DND-41 (cell line): ENCODE results near the gene PCDHGA9.

Experiments used
- ATAC-seq: fragments of 200-7000 bp; cut with Tn5 transposase; 3 replicates; pipeline ENCODE4 v1.9.1; 2021; ENCODE audit warnings: low read depth; ENCODE audit not compliant: insufficient read depth
- DNase-seq: peaks from one replicate; pipeline ENCODE4 v3.0.0-alpha.2; 2020
- H2AFZ ChIP-seq: 2 replicates; pipeline ENCODE4 v1.6.0; 2012; ENCODE audit warnings: low read depth, low read length
- H3K27ac ChIP-seq: 2 replicates; pipeline ENCODE4 v1.5.1; 2012; ENCODE audit warnings: low read length, inconsistent platforms
- H3K27me3 ChIP-seq: fragments of 200-600 bp; sonication (generic); 2 replicates; pipeline ENCODE4 v1.6.0; 2012; ENCODE audit warnings: low read length, mild to moderate bottlenecking, inconsistent platforms; ENCODE audit not compliant: insufficient read depth, poor library complexity
- H3K36me3 ChIP-seq: 2 replicates; pipeline ENCODE4 v1.5.1; 2012; ENCODE audit warnings: low read length, inconsistent platforms; ENCODE audit not compliant: insufficient read depth
- H3K4me1 ChIP-seq: 2 replicates; pipeline ENCODE4 v1.5.1; 2012; ENCODE audit warnings: mild to moderate bottlenecking, low read length; ENCODE audit not compliant: insufficient read depth
- H3K4me2 ChIP-seq: 2 replicates; pipeline ENCODE4 v1.6.0; 2012; ENCODE audit warnings: mild to moderate bottlenecking, moderate library complexity, low read length, inconsistent platforms; ENCODE audit not compliant: insufficient read depth
- H3K4me3 ChIP-seq, 2 experiments: fragments of 200-600 bp in 1 of 2; shearing (Covaris generic) in 1 of 2; 2 replicates each; pipeline ENCODE4 v1.5.1; 2012 to 2016; ENCODE audit warnings: inconsistent platforms in 2 of 2, low read length in 2 of 2, mild to moderate bottlenecking in 2 of 2, low read depth in 1 of 2, moderate library complexity in 1 of 2
- H3K79me2 ChIP-seq: 2 replicates; pipeline ENCODE4 v1.6.0; 2012; ENCODE audit warnings: low read length, inconsistent platforms; ENCODE audit not compliant: insufficient read depth
- H3K9ac ChIP-seq: 2 replicates; pipeline ENCODE4 v1.6.0; 2012; ENCODE audit warnings: low read depth, mild to moderate bottlenecking, inconsistent platforms, low read length, moderate library complexity
- H3K9me3 ChIP-seq: 2 replicates; pipeline ENCODE4 v1.5.1; 2012; ENCODE audit warnings: low read length, moderate library complexity, mild to moderate bottlenecking, inconsistent platforms; ENCODE audit not compliant: insufficient read depth, severe bottlenecking
- H4K20me1 ChIP-seq: 2 replicates; pipeline ENCODE4 v1.6.0; 2012; ENCODE audit warnings: low read length; ENCODE audit not compliant: insufficient read depth
- EZH2 ChIP-seq: IDR thresholded peaks from 3 replicates; pipeline ENCODE4 v1.6.1; 2012; ENCODE audit warnings: borderline replicate concordance, low read depth, mild to moderate bottlenecking, moderate library complexity, low read length, inconsistent platforms; ENCODE audit not compliant: severe bottlenecking
- TF ChIP-seq, protein P1 (sequence below): IDR thresholded peaks from 2 replicates; pipeline ENCODE4 v1.5.1; 2012; ENCODE audit warnings: borderline replicate concordance, low read length, moderate library complexity, mild to moderate bottlenecking; ENCODE audit not compliant: poor library complexity, severe bottlenecking; ENCODE audit errors: extremely low read depth

The PCDHGA9 gene

GRCh38 chr5:141402553-141403243 lies at the start of gene PCDHGA9:
PCDHGA9 (plus strand) TSS chr5:141402778; CDS start chr5:141402953, 175 bp downstream.
- no peaks in the 10 kb centered on the region for H3K27me3 ChIP-seq
- peak within 1 kb of the TSS in 1 of 2 experiments; percentile 32; a peak in 1 of 4 replicates for H3K4me3 ChIP-seq
- no peaks in the 10 kb centered on the region for H3K36me3 ChIP-seq
- no peaks in the 10 kb centered on the region for H3K4me1 ChIP-seq
- peak within 1 kb of the TSS; percentile 42; the same call in 1 of the 2 replicates for H3K4me2 ChIP-seq
- no peaks in the 10 kb centered on the region for H4K20me1 ChIP-seq
- H3K9ac ChIP-seq = no peak within 1 kb of the TSS
- DNase-seq = peak; percentile 27
- H3K9me3 ChIP-seq = no peaks in the 10 kb centered on the region
- ATAC-seq = 0 out of 3 replicates have a peak, but pooled peaks have one; percentile 45
- H3K27ac ChIP-seq = no peak within 1 kb of the TSS
- no peaks in the 10 kb centered on the region for H3K79me2 ChIP-seq
- TF ChIP-seq, protein P1, sequence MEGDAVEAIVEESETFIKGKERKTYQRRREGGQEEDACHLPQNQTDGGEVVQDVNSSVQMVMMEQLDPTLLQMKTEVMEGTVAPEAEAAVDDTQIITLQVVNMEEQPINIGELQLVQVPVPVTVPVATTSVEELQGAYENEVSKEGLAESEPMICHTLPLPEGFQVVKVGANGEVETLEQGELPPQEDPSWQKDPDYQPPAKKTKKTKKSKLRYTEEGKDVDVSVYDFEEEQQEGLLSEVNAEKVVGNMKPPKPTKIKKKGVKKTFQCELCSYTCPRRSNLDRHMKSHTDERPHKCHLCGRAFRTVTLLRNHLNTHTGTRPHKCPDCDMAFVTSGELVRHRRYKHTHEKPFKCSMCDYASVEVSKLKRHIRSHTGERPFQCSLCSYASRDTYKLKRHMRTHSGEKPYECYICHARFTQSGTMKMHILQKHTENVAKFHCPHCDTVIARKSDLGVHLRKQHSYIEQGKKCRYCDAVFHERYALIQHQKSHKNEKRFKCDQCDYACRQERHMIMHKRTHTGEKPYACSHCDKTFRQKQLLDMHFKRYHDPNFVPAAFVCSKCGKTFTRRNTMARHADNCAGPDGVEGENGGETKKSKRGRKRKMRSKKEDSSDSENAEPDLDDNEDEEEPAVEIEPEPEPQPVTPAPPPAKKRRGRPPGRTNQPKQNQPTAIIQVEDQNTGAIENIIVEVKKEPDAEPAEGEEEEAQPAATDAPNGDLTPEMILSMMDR = peak; percentile 65
- TF ChIP-seq EZH2 = no peak
- H2AFZ ChIP-seq = peak within 1 kb of the TSS; percentile 51

DNA sequence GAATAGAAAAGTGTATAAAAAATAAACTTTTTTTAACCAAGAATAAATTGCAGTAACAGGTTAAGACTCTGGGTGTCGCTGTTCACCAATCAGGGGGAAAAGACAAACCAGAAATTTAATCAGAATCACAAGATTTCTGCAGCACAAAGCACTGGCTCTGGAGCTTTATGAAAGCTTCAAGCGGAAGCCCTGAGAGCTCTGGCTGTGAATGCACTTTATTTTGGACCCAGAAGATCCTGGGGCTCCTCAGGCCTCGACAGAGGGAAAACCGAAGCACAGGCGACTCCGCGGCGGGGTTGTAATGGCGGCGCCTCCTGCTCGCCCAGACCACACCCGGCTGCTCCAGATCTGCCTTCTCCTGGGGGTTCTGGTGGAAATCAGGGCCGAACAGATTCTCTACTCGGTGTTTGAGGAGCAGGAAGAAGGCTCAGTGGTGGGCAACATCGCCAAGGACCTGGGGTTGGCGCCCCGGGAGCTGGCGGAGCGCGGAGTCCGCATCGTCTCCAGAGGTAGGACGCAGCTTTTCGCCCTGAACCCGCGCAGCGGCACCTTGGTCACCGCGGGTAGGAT lies 47.6 kb upstream of the PCDHGA9 start, which contains the start of gene PCDHGA4:
Gene PCDHGA4, plus strand, starts transcription at position 122 of the 570 bp plus-strand sequence. Its CDS starts 87 bp downstream, at position 209.
- Histone ChIP-seq H4K20me1 (no peaks in the 10 kb centered on the region), H3K9ac (no peak within 1 kb of the TSS), H3K36me3 (no peaks in the 10 kb centered on the region), H3K79me2 (no peaks in the 10 kb centered on the region), H3K4me3 (no peak within 1 kb of the TSS), H3K4me2 (no peak within 1 kb of the TSS), H3K4me1 (peaks cover 2% of the 10 kb centered on the region; the same call in 1 of the 2 replicates), H3K27me3 (no peaks in the 10 kb centered on the region), H3K9me3 (no peaks in the 10 kb centered on the region), H2AFZ (no peak within 1 kb of the TSS), H3K27ac (no peak within 1 kb of the TSS)
- no peak for DNase-seq
- ATAC-seq = no peak
- no peak for TF ChIP-seq EZH2
- TF ChIP-seq, protein P1 = peak; percentile 63

DNA sequence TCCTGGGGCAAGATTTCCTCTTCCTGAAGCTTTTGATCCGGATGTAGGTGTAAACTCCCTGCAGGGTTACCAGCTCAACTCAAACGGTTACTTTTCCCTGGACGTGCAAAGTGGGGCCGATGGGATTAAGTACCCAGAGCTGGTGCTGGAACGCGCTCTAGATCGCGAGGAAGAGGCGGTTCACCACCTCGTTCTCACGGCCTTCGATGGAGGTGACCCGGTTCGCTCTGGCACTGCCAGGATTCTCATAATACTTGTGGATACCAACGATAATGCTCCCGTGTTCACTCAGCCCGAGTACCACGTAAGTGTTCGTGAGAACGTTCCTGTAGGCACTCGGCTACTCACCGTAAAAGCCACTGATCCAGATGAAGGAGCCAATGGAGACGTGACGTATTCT lies 46.9 kb upstream of the PCDHGA9 start:
- no peak overlapping the region for H2AFZ ChIP-seq
- no peaks in the 10 kb centered on the region for H3K79me2 ChIP-seq
- H3K27ac ChIP-seq = no peak overlapping the region
- no peaks in the 10 kb centered on the region for H3K36me3 ChIP-seq
- H3K9me3 ChIP-seq = no peaks in the 10 kb centered on the region
- no peak for ATAC-seq
- H3K4me3 ChIP-seq = no peak overlapping the region
- no peaks in the 10 kb centered on the region for H3K27me3 ChIP-seq
- TF ChIP-seq, protein P1 = no peak
- no peak for TF ChIP-seq EZH2
- no peak overlapping the region for H3K9ac ChIP-seq
- H3K4me1 ChIP-seq = peaks cover 3% of the 10 kb centered on the region; the same call in 1 of the 2 replicates
- no peaks in the 10 kb centered on the region for H4K20me1 ChIP-seq
- DNase-seq = no peak
- H3K4me2 ChIP-seq = no peak overlapping the region
